GM21447 (cell line): ENCODE data around the gene GABBR2.

Experiments used
- ATAC-seq: cut with Tn5 transposase; IDR thresholded peaks from one replicate; pipeline ENCODE4 v1.9.1; 2021; ENCODE audit not compliant: unreplicated experiment

The GABBR2 gene

DNA sequence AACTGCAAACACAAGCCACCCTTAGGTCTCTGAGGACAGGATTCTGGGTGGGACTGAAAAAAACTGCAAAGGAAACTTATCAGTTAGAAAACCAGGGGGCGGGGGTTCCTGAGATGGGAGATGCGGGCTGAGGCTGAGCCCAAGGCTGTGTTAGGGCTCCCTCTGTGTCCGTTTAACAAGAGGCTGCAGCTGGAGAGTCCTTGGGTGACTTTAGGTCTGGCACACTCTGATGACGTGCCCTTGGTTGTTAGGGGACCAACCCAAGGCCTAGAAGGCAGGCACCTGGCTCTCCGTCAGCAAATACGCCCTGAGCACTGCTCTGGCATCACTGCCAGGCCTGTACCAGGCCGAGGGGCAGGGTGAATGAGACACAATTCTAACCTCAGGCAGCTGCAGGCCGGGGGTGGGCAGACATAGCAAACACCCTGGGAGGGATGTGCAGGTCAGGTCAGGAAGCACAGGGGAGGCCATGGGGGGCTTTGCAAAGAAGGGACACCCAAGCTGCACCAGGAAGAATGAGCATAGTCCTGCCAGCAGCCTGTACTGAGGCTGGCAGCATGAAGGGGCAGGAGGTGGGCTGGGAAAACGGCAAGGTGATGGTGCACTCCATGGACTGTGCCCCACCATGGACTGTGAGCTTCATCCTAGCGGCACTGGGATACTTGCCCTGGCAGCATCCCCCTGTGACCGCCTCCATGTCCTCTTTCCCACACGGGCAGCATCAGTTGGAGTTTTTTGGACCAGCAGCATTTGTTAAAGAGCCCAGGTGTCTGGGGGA is 137.9 kb downstream of the GABBR2 start:
- no peak for ATAC-seq

- ATAC-seq: no peak
Observed at GRCh38 chr9:98570055-98570454, 138.7 kb downstream of the GABBR2 start.

DNA sequence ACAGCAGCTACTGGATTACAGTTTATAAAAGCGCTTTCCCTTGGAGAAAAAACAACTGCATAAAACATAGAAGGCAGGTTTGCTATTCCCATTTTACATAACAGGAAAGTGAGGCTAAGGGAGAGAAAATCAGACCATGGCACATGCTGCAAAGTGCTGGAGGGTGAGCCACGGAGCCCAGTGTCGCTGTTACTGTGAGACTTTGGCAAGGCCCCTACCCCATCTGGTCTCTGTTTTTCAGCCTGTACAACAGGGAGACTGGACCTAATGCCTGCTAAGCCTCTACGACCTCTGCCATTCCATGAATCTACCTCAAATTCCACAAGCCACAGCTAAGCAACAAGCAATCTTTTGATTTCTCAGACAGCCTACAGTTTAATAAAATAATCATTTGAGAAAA is 139.2 kb downstream of the GABBR2 start:
- ATAC-seq: no peak

DNA sequence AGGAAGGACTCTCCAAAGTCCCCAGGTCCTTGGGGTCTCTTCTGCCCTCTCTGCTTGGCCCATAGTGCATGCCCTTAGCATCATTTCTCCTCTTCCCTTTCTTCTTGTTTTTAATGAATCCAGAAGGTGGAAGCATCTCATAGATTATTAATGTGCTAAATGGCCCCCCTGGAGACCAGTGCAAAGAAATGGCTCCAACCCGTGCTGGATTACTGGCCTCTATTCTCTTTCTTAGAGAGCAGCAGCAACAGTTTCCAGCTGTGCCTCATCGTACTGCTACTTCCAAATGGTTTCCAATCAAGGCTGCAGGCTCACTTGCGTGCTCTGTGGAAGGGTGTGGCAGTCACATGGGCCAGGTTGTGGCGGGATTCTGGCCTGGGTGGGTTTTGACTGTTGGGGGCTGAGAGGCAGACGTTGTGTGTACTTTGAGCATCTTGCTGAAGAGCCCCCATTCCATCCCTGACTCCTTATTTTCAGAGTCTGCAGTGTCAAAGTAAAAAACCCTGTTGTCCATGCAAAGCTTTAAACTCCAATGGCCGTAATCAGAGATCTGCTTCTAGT is 139.7 kb downstream of the GABBR2 start:
- ATAC-seq: no peak

- no peak for ATAC-seq
Observed at GRCh38 chr9:98568234-98568908, 140.4 kb downstream of the GABBR2 start.

DNA sequence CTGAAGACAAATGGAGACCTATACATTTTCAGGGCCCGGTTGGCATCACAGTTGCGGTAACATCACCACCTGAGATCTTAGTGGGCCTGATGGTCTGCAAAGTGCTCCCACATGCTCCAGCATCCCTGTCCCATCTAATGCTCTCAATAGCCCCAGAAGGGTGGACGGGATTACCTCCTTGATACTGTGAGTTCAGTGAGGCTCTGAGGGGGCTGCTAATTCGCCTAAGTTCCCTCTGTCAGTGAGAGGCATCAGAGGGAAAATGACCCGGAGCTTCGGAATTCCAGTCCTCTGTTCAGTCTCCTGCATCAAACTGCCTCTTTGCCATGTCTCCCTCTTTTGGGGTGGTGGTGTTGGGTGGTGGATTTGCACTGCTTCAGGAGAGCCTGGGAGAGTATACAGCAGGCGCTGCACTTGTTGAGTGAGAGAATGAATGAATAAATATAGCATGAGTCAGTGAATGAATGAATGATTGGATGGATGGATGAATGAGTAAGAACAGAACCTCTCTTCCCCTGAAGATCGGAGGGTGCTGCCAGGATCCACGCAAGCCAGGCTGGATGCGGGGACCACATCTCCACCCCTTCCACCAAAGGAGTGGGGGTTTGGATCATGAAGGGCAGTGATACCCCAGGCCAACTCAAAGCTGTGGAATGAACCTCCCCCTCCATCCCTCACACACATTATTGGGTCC is 141.0 kb downstream of the GABBR2 start:
- ATAC-seq: no peak

DNA sequence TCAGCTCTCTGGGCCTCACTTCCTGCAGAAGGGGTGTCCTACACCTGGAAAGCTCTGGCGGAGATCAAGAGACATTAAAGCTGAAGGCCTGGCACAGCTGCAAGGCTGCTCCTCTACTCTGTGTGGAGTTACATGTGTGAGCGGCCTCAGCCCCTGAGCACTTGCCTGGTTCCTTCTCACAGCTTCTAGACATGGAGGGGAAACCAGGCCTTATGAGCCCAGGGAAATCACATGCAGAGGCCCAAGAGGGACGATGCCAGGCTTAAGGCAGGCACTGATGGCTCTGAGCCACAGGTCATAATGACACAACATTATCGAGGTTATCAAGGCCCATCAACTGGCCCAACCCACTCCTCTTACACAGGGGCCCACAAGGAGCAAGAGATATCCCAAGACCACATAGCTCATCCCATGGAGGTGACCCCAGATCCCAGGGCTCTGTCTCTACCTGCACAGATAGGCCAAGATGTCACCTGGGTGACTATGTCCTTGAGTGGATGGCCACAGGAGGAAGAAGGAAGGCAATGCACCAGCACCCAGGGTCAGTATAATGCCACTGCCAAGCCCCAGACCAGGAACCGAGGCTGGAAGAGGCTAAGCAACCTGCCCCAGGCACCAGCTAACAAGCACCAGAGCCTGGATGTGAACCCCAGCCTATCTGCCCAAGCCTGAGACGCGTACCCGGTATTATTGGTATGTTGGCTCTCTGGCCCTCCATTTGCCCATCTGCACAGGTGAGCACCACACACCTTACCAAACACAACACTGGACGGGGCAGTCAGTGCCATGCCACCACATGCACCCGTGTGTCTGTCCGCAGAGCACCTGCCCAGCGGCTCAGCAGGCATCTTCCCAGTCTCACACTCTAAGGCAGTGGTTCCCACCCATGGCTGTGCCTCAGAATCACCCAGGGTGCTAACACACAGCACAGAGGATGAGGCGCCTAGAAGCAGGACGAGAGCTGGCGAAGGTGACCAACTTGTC is 143.3 kb downstream of the GABBR2 start:
- no peak for ATAC-seq

DNA sequence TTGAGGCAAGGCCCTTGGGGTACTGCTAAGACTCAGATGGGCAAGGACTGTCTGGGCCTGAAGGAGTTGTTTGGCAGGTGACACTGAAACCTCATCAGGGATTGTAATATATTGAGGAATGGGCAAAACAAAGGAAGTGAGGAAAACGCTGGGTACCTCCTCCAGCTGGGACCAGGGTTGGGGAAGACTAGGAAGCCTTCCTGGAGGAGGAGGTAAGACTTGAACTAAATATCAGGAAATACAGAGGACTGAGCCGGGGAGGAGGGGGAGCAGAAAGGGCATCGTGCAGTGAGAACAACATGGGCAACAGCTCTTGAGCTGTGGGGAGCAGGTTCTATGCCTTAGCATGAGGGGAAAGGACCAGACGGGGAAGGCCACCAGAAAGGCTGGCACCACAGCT is 144.0 kb downstream of the GABBR2 start:
- no peak for ATAC-seq

GRCh38 chr9:98563988-98564387 is 144.7 kb downstream of the GABBR2 start:
- ATAC-seq: no peak

DNA sequence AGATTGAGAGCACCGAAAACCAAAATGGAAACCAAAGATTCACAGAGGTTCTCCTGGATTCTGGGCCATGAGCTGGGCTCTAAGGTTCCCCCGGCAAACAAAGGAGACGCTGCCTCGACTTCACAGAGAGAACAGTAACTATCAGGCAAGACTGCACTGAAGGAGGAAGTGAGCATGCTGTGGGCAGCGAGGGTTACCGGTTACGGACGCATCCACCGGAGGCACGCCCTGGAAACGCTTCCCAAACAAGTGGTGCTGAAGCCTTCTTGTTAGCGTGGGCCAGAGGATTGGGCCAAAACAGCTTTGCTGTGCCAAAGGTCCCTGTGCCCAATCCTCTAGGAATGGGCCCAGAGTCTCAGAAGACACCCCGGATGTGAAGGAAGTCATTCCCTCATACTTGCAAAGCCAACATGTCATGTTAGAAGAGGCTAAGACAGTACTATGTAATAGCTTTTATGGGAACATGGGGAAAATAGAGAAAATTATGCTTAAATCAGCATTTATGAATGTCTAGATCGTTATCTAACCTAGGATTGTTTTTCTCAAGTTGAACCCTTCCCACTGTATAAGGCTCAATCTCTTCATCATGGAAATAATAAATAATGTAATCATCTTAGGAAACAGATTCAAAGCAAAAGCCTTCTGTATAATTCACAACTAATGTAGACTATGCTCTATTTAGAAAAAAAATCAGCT is 145.4 kb downstream of the GABBR2 start:
- ATAC-seq: no peak

DNA sequence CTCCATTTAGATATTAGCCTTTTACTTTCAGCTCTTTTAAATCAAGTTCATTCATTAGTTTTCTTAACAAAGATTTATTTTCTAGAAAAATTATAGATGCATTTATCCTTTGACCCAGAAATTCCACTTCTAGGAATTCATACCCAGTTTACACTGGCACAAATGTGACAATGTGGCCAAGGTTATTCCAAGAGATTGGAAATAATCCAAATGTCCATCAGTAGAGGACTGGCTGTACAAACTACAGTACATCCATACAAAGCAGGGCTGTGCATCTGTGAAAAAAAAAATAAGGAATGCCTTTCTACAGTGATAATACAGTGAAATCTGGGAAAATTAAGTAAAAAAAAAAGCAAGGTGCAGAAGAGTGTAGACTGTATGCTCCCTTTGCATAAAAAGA is 149.2 kb downstream of the GABBR2 start:
- no peak for ATAC-seq

GRCh38 chr9:98558575-98558974 is 150.2 kb downstream of the GABBR2 start:
- no peak for ATAC-seq

DNA sequence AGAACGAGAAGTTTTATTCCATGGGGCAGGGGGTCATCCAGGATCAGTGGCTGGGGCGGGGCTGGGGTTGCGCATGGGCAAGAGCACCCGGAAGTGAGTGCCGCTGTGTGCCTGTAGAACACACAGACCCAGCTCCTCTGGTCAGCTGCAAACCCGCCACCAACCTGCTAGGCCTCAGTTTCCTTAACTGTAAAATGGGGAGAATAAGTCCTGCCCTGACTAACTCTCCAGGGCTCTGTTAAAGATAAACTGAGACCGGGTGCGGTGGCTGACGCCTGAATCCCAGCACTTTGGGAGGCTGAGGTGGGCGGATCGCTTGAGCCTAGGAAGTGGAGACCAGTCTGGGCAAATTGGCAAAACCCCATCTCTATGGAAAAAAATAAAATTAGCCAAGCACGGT is 152.2 kb downstream of the GABBR2 start:
- no peak for ATAC-seq

DNA sequence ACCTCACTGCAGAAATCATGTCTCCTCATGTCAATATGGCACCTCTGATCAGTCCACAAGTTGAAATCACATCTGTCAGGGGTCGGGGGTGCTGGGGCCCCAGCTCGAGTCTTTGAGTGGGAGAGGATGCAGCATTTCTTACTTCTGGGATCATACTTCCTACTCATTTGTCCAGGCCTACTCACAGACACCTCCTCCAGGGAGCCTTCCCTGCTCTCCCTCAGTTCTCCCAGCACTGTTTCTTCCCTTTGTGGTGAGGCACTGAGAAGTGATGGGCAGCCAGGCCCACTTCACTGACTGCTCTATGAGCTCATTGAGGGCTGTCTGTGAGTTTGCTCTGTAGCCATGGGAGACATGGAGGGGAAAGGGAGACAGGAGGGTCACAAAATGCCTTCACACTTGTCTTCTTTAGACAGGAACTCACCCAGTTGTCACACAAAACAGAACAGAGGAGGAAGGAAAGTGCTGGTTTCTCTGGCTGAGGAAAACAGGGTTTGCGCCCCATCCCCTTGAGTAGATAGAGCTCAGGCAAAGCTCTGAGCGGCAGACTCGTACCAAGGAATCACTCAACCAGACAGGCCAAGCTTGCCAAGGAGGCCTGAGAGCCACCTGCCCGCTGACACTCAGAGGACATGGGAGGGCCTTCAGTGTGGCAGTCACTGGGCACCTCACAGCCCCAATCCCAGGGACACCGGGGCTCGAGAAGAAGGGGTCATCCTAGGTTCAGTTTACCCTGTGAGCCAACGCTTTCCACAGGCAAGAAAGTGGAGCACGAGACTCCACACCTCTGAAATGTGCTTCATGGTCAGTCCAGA is 152.9 kb downstream of the GABBR2 start:
- no peak for ATAC-seq

GRCh38 chr9:98554752-98555151 is 154.0 kb downstream of the GABBR2 start:
- ATAC-seq: no peak

DNA sequence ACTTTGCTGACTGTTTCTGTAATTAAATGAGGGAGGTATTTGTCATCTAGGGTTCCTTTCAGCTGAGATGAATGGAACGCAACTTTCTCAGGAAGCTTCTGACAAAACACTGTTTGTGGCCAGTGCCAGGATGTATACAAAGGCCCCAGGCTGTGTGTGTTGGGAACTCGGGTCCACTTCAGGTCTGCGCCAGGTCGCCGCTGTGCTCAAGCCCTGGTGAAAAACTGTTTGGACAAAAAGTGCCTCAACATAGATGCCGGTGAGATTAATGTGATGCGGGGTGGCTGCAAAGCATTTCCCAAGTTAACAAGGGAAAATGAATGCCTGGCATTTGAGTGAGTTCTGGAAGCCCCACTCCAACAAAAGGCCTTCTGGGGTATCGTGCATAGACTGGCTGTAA is 156.4 kb downstream of the GABBR2 start:
- ATAC-seq: no peak

DNA sequence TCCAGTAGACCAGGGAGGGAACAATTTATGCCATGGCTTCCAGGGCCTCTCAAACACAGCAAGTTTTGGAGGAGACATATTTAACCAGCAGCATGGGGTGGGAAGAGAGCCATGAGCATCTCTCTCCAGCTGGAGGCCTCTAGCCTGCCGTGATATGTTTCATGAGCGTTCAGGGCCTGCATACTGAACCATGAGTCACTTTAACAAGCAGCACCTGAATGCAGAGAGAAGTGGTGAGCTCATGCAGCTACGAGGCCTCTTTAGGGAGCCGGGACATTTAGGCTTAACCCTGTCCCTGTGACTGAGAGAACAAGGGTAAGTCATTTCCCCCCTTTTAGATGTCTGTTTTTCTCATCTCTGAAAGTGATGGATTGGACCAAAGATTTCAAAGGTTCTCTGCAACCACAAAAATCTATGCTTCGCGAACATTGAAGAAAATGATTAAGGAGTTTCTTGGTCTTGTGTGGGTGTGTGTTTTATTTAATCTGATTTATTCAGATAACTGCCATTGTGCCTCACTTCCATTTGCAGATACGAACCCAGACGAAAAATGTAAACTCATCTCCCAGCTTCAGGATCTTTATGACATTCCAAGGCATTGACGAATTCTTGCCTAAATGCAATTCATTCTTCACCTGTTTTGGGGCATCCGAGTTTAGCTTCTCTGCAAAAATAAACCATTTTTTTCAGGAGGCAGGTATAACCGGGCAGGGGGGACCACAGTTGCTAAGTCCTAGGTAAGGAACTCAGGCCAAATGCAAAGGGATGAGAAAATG is 157.0 kb downstream of the GABBR2 start:
- ATAC-seq: no peak

GRCh38 chr9:98550206-98550820 is 158.4 kb downstream of the GABBR2 start:
- ATAC-seq: no peak
